ENCODE measurements around the gene GRK3.

Gene GRK3

GRCh38 chr22:25641650-25642049 is 77.2 kb downstream of the GRK3 start:
- no peak for TF ChIP-seq CTCF (IDR thresholded peaks at IDR 0.05; ENCODE audit: extremely low read depth, insufficient read depth, missing control alignments)
- in situ Hi-C loops (cut with MboI; ENCODE audit: low pct_unique_long_range_greater_than_20kb, low sequenced_read_pairs, unreplicated experiment): no loop called here
- DNase-seq (ENCODE audit: low spot score): no peak

GRCh38 chr22:25643232-25644000 is 78.9 kb downstream of the GRK3 start:
- no peak for TF ChIP-seq CTCF (IDR thresholded peaks at IDR 0.05; ENCODE audit: extremely low read depth, insufficient read depth, missing control alignments)
- no peak for DNase-seq (ENCODE audit: low spot score)

DNA sequence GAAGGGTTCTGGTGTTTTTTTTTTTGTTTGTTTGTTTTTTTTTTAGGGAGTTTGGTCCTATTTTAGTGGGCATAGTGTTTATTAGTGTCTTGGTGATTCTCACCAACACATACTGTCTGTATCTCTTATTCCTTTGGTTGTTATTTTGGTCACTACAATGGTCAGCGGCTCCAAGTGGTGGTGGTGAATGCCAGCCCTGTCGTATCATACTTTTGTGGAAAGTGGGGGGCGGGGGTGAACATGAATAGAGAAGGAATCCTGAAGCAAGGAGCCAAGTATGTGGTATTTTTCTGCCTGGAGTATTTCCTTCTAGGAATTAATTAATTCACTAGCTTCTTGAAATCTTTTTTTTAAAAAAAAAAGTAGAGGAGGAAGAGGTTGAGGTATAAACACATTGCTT is 79.6 kb downstream of the GRK3 start:
- in situ Hi-C loops (cut with MboI; ENCODE audit: low pct_unique_long_range_greater_than_20kb, low sequenced_read_pairs, unreplicated experiment): no loop called here
- DNase-seq (ENCODE audit: low spot score): no peak
- TF ChIP-seq CTCF (IDR thresholded peaks at IDR 0.05; ENCODE audit: extremely low read depth, insufficient read depth, missing control alignments): no peak

More at GRCh38 chr22:25643232-25644000, 78.9 kb downstream of the GRK3 start:
- in situ Hi-C loops (cut with MboI; ENCODE audit: low pct_unique_long_range_greater_than_20kb, low sequenced_read_pairs, unreplicated experiment): no loop called here

DNA sequence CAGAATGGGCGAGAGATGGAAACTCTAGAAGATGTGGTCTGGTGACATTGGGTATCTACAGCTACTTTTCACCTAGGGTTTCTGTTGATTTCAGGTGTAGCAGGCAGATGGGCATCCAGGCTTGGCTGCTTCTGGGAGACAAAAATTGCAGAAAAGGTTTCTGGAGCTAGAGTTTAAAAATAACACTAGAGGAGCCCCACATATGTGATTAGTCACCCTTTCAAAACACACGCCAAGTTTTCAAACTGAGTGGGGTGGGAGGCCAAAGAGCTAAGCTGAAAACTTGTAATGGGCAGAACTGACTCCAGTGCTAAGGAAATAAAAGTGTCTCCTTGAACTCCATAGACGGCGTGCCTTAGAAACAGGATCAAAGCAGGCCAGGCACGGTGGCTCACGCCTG is 80.8 kb downstream of the GRK3 start:
- DNase-seq (ENCODE audit: low spot score): no peak
- in situ Hi-C loops (cut with MboI; ENCODE audit: low pct_unique_long_range_greater_than_20kb, low sequenced_read_pairs, unreplicated experiment): no loop called here
- no peak for TF ChIP-seq CTCF (IDR thresholded peaks at IDR 0.05; ENCODE audit: extremely low read depth, insufficient read depth, missing control alignments)

GRCh38 chr22:25645964-25646363 is 81.5 kb downstream of the GRK3 start:
- no peak for DNase-seq (ENCODE audit: low spot score)
- no peak for TF ChIP-seq CTCF (IDR thresholded peaks at IDR 0.05; ENCODE audit: extremely low read depth, insufficient read depth, missing control alignments)
- in situ Hi-C loops (cut with MboI; ENCODE audit: low pct_unique_long_range_greater_than_20kb, low sequenced_read_pairs, unreplicated experiment): no loop called here

- peak; percentile 36 for DNase-seq (ENCODE audit: low spot score)
- no peak for TF ChIP-seq CTCF (IDR thresholded peaks at IDR 0.05; ENCODE audit: extremely low read depth, insufficient read depth, missing control alignments)
- in situ Hi-C loops (cut with MboI; ENCODE audit: low pct_unique_long_range_greater_than_20kb, low sequenced_read_pairs, unreplicated experiment): no loop called here
These were observed 86.4 kb downstream of the GRK3 start for GRCh38 chr22:25650833-25651232.

Measured in GM13977 (cell line).